MCF 10A (cell line): ENCODE data around the gene ACE. TPM values are rescaled to one million over a fixed set of nuclear protein-coding genes. Genes with fewer than 3 reads are reported as not detected.
A peak's percentile ranks its signal among the peaks of the same experiment; 100 is the strongest.

Experiments
- BruUV-seq: library from RNA; stranded (reverse); fragments of 400-500 nt; replicated peaks from 2 replicates; lab custom pipeline; 2021; lab: Mats Ljungman, UMichigan
- CTCF ChIA-PET: fragments of 300-600 bp; sonication (Branson Sonifier 250); formaldehyde crosslinking; extraction: SDS; loops from one replicate; lab custom pipeline; 2021; ENCODE audit warnings: antibody characterized with exemption, inconsistent platforms; lab: Yijun Ruan, JAX
- POLR2A ChIA-PET: fragments of 300-600, 350-650 bp; sonication (Branson Sonifier 250); formaldehyde crosslinking; extraction: SDS; loops from one replicate; lab custom pipeline; 2020; ENCODE audit warnings: antibody characterized with exemption, inconsistent platforms; lab: Yijun Ruan, JAX
- DNase-seq: peaks from one replicate; pipeline ENCODE4 v3.0.0-alpha.2; 2018; ENCODE audit not compliant: unreplicated experiment
- H3K27ac Mint-ChIP-seq: one replicate; pipeline ENCODE4 v1.8.0; 2022; ENCODE audit warnings: mild to moderate bottlenecking, low read depth, mixed read lengths; ENCODE audit not compliant: unreplicated experiment
- H3K27me3 Mint-ChIP-seq: one replicate; pipeline ENCODE4 v1.8.0; 2022; ENCODE audit warnings: mixed read lengths; ENCODE audit not compliant: insufficient read depth, unreplicated experiment
- H3K36me3 Mint-ChIP-seq: one replicate; pipeline ENCODE4 v1.8.0; 2022; ENCODE audit warnings: mild to moderate bottlenecking, moderate library complexity, mixed read lengths; ENCODE audit not compliant: insufficient read depth, unreplicated experiment
- H3K4me1 Mint-ChIP-seq: one replicate; pipeline ENCODE4 v1.8.0; 2022; ENCODE audit warnings: mixed read lengths; ENCODE audit not compliant: insufficient read depth, unreplicated experiment
- H3K4me3 Mint-ChIP-seq: one replicate; pipeline ENCODE4 v1.8.0; 2022; ENCODE audit warnings: mild to moderate bottlenecking, moderate library complexity, mixed read lengths; ENCODE audit not compliant: unreplicated experiment
- H3K9me3 Mint-ChIP-seq: one replicate; pipeline ENCODE4 v1.8.0; 2022; ENCODE audit warnings: mixed read lengths; ENCODE audit not compliant: unreplicated experiment
- intact Hi-C: fragments of 100-400 bp; cut with micrococcal nuclease; formaldehyde crosslinking; loops from 2 replicates; pipeline ENCODE4 v1.14.1; 2022
- total RNA-seq: library from RNA; stranded (reverse); gene quantifications from 2 replicates; pipeline ENCODE4 v1.2.3, GENCODE V29; 2022
- TF ChIP-seq, protein P1 (sequence below): fragments of 200-600 bp; IDR thresholded peaks from one replicate; pipeline ENCODE4 v1.8.0; 2022; ENCODE audit warnings: antibody characterized with exemption, mild to moderate bottlenecking; ENCODE audit not compliant: unreplicated experiment

Gene ACE
- total RNA-seq, 1 experiment from 2014 or later, result 0.30 TPM

GRCh38 chr17:63443053-63443452, 33.8 kb upstream of the ACE start:
- no TSS peak for BruUV-seq
- H3K27ac Mint-ChIP-seq, result no peak overlapping the region
- no peaks in the 10 kb centered on the region for H3K9me3 Mint-ChIP-seq
- H3K36me3 Mint-ChIP-seq, result no peaks in the 10 kb centered on the region
- ChIA-PET CTCF (interaction anchor here (0.5 to 6.5 kb wide), 5 partner anchors 7 to 169 kb away, joined by 3 to 62 read pairs (median 23); partner anchors contain the start of gene ACE), POLR2A (interaction anchor here (1.7 kb wide), 1 partner anchor 11 kb away, joined by 4 read pairs; no protein-coding TSS in a partner anchor)
- peaks cover 28% of the 10 kb centered on the region for H3K4me1 Mint-ChIP-seq
- TF ChIP-seq, protein P1, sequence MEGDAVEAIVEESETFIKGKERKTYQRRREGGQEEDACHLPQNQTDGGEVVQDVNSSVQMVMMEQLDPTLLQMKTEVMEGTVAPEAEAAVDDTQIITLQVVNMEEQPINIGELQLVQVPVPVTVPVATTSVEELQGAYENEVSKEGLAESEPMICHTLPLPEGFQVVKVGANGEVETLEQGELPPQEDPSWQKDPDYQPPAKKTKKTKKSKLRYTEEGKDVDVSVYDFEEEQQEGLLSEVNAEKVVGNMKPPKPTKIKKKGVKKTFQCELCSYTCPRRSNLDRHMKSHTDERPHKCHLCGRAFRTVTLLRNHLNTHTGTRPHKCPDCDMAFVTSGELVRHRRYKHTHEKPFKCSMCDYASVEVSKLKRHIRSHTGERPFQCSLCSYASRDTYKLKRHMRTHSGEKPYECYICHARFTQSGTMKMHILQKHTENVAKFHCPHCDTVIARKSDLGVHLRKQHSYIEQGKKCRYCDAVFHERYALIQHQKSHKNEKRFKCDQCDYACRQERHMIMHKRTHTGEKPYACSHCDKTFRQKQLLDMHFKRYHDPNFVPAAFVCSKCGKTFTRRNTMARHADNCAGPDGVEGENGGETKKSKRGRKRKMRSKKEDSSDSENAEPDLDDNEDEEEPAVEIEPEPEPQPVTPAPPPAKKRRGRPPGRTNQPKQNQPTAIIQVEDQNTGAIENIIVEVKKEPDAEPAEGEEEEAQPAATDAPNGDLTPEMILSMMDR, result no peak
- no peak overlapping the region for H3K4me3 Mint-ChIP-seq
- DNase-seq, result no peak
- H3K27me3 Mint-ChIP-seq, result no peaks in the 10 kb centered on the region
- intact Hi-C loops, result no loop called here

GRCh38 chr17:63444457-63444856, 32.4 kb upstream of the ACE start:
- TF ChIP-seq, protein P1, result no peak
- CTCF ChIA-PET, result interaction anchor here (0.6 to 6.5 kb wide), 13 partner anchors 9 to 1077 kb away, joined by 3 to 62 read pairs (median 4); partner anchors contain the start of gene ACE
- DNase-seq, result no peak
- Mint-ChIP-seq H3K4me3 (peak overlapping the region; percentile 68), H3K4me1 (peaks cover 27% of the 10 kb centered on the region), H3K9me3 (no peaks in the 10 kb centered on the region), H3K36me3 (no peaks in the 10 kb centered on the region), H3K27ac (peak overlapping the region; percentile 8), H3K27me3 (no peaks in the 10 kb centered on the region)
- BruUV-seq, result TSS peak; percentile 44
- POLR2A ChIA-PET, result interaction anchor here (1.1 to 3.7 kb wide), 7 partner anchors 8 to 177 kb away, joined by 4 to 31 read pairs (median 12); partner anchors contain the start of gene DCAF7
- intact Hi-C loops, result no loop called here

DNA sequence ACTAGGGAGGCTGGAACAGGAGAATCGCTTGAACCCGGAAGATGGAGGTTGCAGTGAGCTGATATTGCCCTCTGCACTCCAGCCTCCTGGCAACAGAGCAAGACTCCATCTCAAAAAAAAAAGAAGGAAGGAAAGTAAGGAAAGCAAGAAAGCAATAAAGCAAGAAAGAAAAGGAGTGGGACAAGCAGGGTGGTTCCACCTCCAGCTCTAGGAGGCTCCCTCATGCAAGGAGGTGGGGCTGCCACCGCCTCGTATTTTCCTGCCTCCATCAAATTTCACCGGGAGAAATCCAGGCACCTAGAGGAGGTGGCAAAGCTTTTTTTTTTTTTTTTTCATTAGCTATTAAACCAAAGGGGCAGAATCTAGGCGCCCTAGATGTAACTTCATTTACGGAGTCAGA, 31.8 kb upstream of the ACE start:
- H3K4me3 Mint-ChIP-seq, result peak overlapping the region; percentile 68
- CTCF ChIA-PET, result interaction anchor here (0.6 to 6.5 kb wide), 20 partner anchors 9 to 777 kb away, joined by 3 to 62 read pairs (median 4); partner anchors contain the start of gene ACE
- H3K27ac Mint-ChIP-seq, result peak overlapping the region; percentile 8
- H3K4me1 Mint-ChIP-seq, result peaks cover 21% of the 10 kb centered on the region
- BruUV-seq, result no TSS peak
- intact Hi-C loops, result no loop called here
- TF ChIP-seq, protein P1, result no peak
- DNase-seq, result no peak
- POLR2A ChIA-PET, result interaction anchor here (0.8 to 3.7 kb wide), 11 partner anchors 9 to 176 kb away, joined by 3 to 31 read pairs (median 5); partner anchors contain the start of gene DCAF7
- H3K27me3 Mint-ChIP-seq, result no peaks in the 10 kb centered on the region
- H3K9me3 Mint-ChIP-seq, result no peaks in the 10 kb centered on the region
- no peaks in the 10 kb centered on the region for H3K36me3 Mint-ChIP-seq

- TF ChIP-seq, protein P1, result no peak
- H3K4me1 Mint-ChIP-seq, result peaks cover 16% of the 10 kb centered on the region
- peak overlapping the region; percentile 68 for H3K4me3 Mint-ChIP-seq
- ChIA-PET CTCF (interaction anchor here (0.6 to 6.5 kb wide), 16 partner anchors 10 to 777 kb away, joined by 3 to 62 read pairs (median 4); partner anchors contain the start of gene ACE), POLR2A (interaction anchor here (0.8 to 3.7 kb wide), 11 partner anchors 10 to 176 kb away, joined by 3 to 31 read pairs (median 5); partner anchors contain the start of gene DCAF7)
- H3K27ac Mint-ChIP-seq, result peak overlapping the region; percentile 8
- peak; percentile 71 for DNase-seq
- no peaks in the 10 kb centered on the region for H3K27me3 Mint-ChIP-seq
- BruUV-seq, result no TSS peak
- H3K9me3 Mint-ChIP-seq, result no peaks in the 10 kb centered on the region
- no peaks in the 10 kb centered on the region for H3K36me3 Mint-ChIP-seq
- intact Hi-C loops, result no loop called here
These were observed 31.3 kb upstream of the ACE start for GRCh38 chr17:63445571-63445953.
